ENCODE results near the gene PNPLA1.
A peak's percentile ranks its signal among the peaks of the same experiment; 100 is the strongest.

Gene PNPLA1

GRCh38 chr6:36297511-36297910 lies 27.7 kb downstream of the PNPLA1 start:
- no peaks in the 10 kb centered on the region for H3K9me3 ChIP-seq (ENCODE audit: control insufficient read depth in 2 of 2, low read length in 2 of 2)
- H3K4me1 ChIP-seq (ENCODE audit: control insufficient read depth in 2 of 2, insufficient read depth in 2 of 2, low read length in 2 of 2), result no peaks in the 10 kb centered on the region
- H3K27me3 ChIP-seq (ENCODE audit: control insufficient read depth in 2 of 2, insufficient read depth in 2 of 2, low read length in 2 of 2), result no peaks in the 10 kb centered on the region

GRCh38 chr6:36298027-36298426 lies 28.2 kb downstream of the PNPLA1 start:
- no peak overlapping the region for H3K9ac ChIP-seq (ENCODE audit: low read depth in 1 of 2, low read length in 2 of 2)
- no peaks in the 10 kb centered on the region for H3K4me1 ChIP-seq (ENCODE audit: control insufficient read depth in 2 of 2, insufficient read depth in 2 of 2, low read length in 2 of 2)
- no peak overlapping the region for H3K4me3 ChIP-seq (ENCODE audit: low read length in 2 of 2)
- no peaks in the 10 kb centered on the region for H3K27me3 ChIP-seq (ENCODE audit: control insufficient read depth in 2 of 2, insufficient read depth in 2 of 2, low read length in 2 of 2)
- no peaks in the 10 kb centered on the region for H3K36me3 ChIP-seq (ENCODE audit: control insufficient read depth in 2 of 2, insufficient read depth in 2 of 2, low read length in 2 of 2)
- no peaks in the 10 kb centered on the region for H3K9me3 ChIP-seq (ENCODE audit: control insufficient read depth in 2 of 2, low read length in 2 of 2)
- no peak overlapping the region for H3K27ac ChIP-seq (ENCODE audit: low read depth in 2 of 2, low read length in 2 of 2)

More at GRCh38 chr6:36297511-36297910, 27.7 kb downstream of the PNPLA1 start:
- Histone ChIP-seq H3K9ac (ENCODE audit: low read depth in 1 of 2, low read length in 2 of 2) (no peak overlapping the region), H3K27ac (ENCODE audit: low read depth in 2 of 2, low read length in 2 of 2) (no peak overlapping the region), H3K36me3 (ENCODE audit: control insufficient read depth in 2 of 2, insufficient read depth in 2 of 2, low read length in 2 of 2) (no peaks in the 10 kb centered on the region), H3K4me3 (ENCODE audit: low read length in 2 of 2) (no peak overlapping the region)

- Histone ChIP-seq H3K9me3 (ENCODE audit: control insufficient read depth in 2 of 2, low read length in 2 of 2) (no peaks in the 10 kb centered on the region), H3K27me3 (ENCODE audit: control insufficient read depth in 2 of 2, insufficient read depth in 2 of 2, low read length in 2 of 2) (no peaks in the 10 kb centered on the region), H3K27ac (ENCODE audit: low read depth in 2 of 2, low read length in 2 of 2) (no peak overlapping the region), H3K36me3 (ENCODE audit: control insufficient read depth in 2 of 2, insufficient read depth in 2 of 2, low read length in 2 of 2) (no peaks in the 10 kb centered on the region), H3K4me3 (ENCODE audit: low read length in 2 of 2) (no peak overlapping the region), H3K9ac (ENCODE audit: low read depth in 1 of 2, low read length in 2 of 2) (no peak overlapping the region), H3K4me1 (ENCODE audit: control insufficient read depth in 2 of 2, insufficient read depth in 2 of 2, low read length in 2 of 2) (no peaks in the 10 kb centered on the region)
Observed at GRCh38 chr6:36301085-36301658, 31.3 kb downstream of the PNPLA1 start.

- Histone ChIP-seq H3K27ac (ENCODE audit: low read depth in 2 of 2, low read length in 2 of 2) (no peak overlapping the region), H3K27me3 (ENCODE audit: control insufficient read depth in 2 of 2, insufficient read depth in 2 of 2, low read length in 2 of 2) (no peaks in the 10 kb centered on the region)
Observed at GRCh38 chr6:36301781-36302180, 31.9 kb downstream of the PNPLA1 start.

GRCh38 chr6:36302227-36302976 lies 32.5 kb downstream of the PNPLA1 start:
- H3K27ac ChIP-seq (ENCODE audit: low read depth in 2 of 2, low read length in 2 of 2), result no peak overlapping the region
- no peaks in the 10 kb centered on the region for H3K36me3 ChIP-seq (ENCODE audit: control insufficient read depth in 2 of 2, insufficient read depth in 2 of 2, low read length in 2 of 2)
- no peaks in the 10 kb centered on the region for H3K4me1 ChIP-seq (ENCODE audit: control insufficient read depth in 2 of 2, insufficient read depth in 2 of 2, low read length in 2 of 2)
- no peak overlapping the region for H3K4me3 ChIP-seq (ENCODE audit: low read length in 2 of 2)
- no peaks in the 10 kb centered on the region for H3K27me3 ChIP-seq (ENCODE audit: control insufficient read depth in 2 of 2, insufficient read depth in 2 of 2, low read length in 2 of 2)
- H3K9ac ChIP-seq (ENCODE audit: low read depth in 1 of 2, low read length in 2 of 2), result no peak overlapping the region
- no peaks in the 10 kb centered on the region for H3K9me3 ChIP-seq (ENCODE audit: control insufficient read depth in 2 of 2, low read length in 2 of 2)

More at GRCh38 chr6:36301781-36302180, 31.9 kb downstream of the PNPLA1 start:
- Histone ChIP-seq H3K4me1 (ENCODE audit: control insufficient read depth in 2 of 2, insufficient read depth in 2 of 2, low read length in 2 of 2) (no peaks in the 10 kb centered on the region), H3K36me3 (ENCODE audit: control insufficient read depth in 2 of 2, insufficient read depth in 2 of 2, low read length in 2 of 2) (no peaks in the 10 kb centered on the region), H3K9me3 (ENCODE audit: control insufficient read depth in 2 of 2, low read length in 2 of 2) (no peaks in the 10 kb centered on the region), H3K9ac (ENCODE audit: low read depth in 1 of 2, low read length in 2 of 2) (no peak overlapping the region), H3K4me3 (ENCODE audit: low read length in 2 of 2) (no peak overlapping the region)

- no peak overlapping the region for H3K9ac ChIP-seq (ENCODE audit: low read depth in 1 of 2, low read length in 2 of 2)
- H3K27ac ChIP-seq (ENCODE audit: low read depth in 2 of 2, low read length in 2 of 2), result no peak overlapping the region
- H3K9me3 ChIP-seq (ENCODE audit: control insufficient read depth in 2 of 2, low read length in 2 of 2), result no peaks in the 10 kb centered on the region
- H3K36me3 ChIP-seq (ENCODE audit: control insufficient read depth in 2 of 2, insufficient read depth in 2 of 2, low read length in 2 of 2), result no peaks in the 10 kb centered on the region
- H3K4me3 ChIP-seq (ENCODE audit: low read length in 2 of 2), result no peak overlapping the region
- peaks cover 0 to 5% of the 10 kb centered on the region in 2 donors for H3K4me1 ChIP-seq (ENCODE audit: control insufficient read depth in 2 of 2, insufficient read depth in 2 of 2, low read length in 2 of 2)
- no peaks in the 10 kb centered on the region for H3K27me3 ChIP-seq (ENCODE audit: control insufficient read depth in 2 of 2, insufficient read depth in 2 of 2, low read length in 2 of 2)
Observed at GRCh38 chr6:36305885-36306284, 36.0 kb downstream of the PNPLA1 start.

- H3K27me3 ChIP-seq (ENCODE audit: control insufficient read depth in 2 of 2, insufficient read depth in 2 of 2, low read length in 2 of 2), result no peaks in the 10 kb centered on the region
- peaks cover 0 to 5% of the 10 kb centered on the region in 2 donors for H3K4me1 ChIP-seq (ENCODE audit: control insufficient read depth in 2 of 2, insufficient read depth in 2 of 2, low read length in 2 of 2)
- H3K9ac ChIP-seq (ENCODE audit: low read depth in 1 of 2, low read length in 2 of 2), result no peak overlapping the region
- H3K36me3 ChIP-seq (ENCODE audit: control insufficient read depth in 2 of 2, insufficient read depth in 2 of 2, low read length in 2 of 2), result no peaks in the 10 kb centered on the region
- H3K9me3 ChIP-seq (ENCODE audit: control insufficient read depth in 2 of 2, low read length in 2 of 2), result no peaks in the 10 kb centered on the region
- H3K27ac ChIP-seq (ENCODE audit: low read depth in 2 of 2, low read length in 2 of 2), result no peak overlapping the region
- no peak overlapping the region for H3K4me3 ChIP-seq (ENCODE audit: low read length in 2 of 2)
Observed at GRCh38 chr6:36306375-36306774, 36.5 kb downstream of the PNPLA1 start.

GRCh38 chr6:36308514-36308913 lies 38.7 kb downstream of the PNPLA1 start:
- Histone ChIP-seq H3K4me3 (ENCODE audit: low read length in 2 of 2) (no peak overlapping the region), H3K36me3 (ENCODE audit: control insufficient read depth in 2 of 2, insufficient read depth in 2 of 2, low read length in 2 of 2) (no peaks in the 10 kb centered on the region), H3K9ac (ENCODE audit: low read depth in 1 of 2, low read length in 2 of 2) (no peak overlapping the region), H3K27me3 (ENCODE audit: control insufficient read depth in 2 of 2, insufficient read depth in 2 of 2, low read length in 2 of 2) (no peaks in the 10 kb centered on the region), H3K9me3 (ENCODE audit: control insufficient read depth in 2 of 2, low read length in 2 of 2) (no peaks in the 10 kb centered on the region), H3K4me1 (ENCODE audit: control insufficient read depth in 2 of 2, insufficient read depth in 2 of 2, low read length in 2 of 2) (peaks cover 6 to 7% of the 10 kb centered on the region in 2 donors), H3K27ac (ENCODE audit: low read depth in 2 of 2, low read length in 2 of 2) (no peak overlapping the region)

- no peaks in the 10 kb centered on the region for H3K27me3 ChIP-seq (ENCODE audit: control insufficient read depth in 2 of 2, insufficient read depth in 2 of 2, low read length in 2 of 2)
- no peaks in the 10 kb centered on the region for H3K36me3 ChIP-seq (ENCODE audit: control insufficient read depth in 2 of 2, insufficient read depth in 2 of 2, low read length in 2 of 2)
- peak overlapping the region in 1 of 2 donors; percentile 6 for H3K27ac ChIP-seq (ENCODE audit: low read depth in 2 of 2, low read length in 2 of 2)
- peaks cover 6 to 7% of the 10 kb centered on the region in 2 donors for H3K4me1 ChIP-seq (ENCODE audit: control insufficient read depth in 2 of 2, insufficient read depth in 2 of 2, low read length in 2 of 2)
- no peak overlapping the region for H3K4me3 ChIP-seq (ENCODE audit: low read length in 2 of 2)
- no peak overlapping the region for H3K9ac ChIP-seq (ENCODE audit: low read depth in 1 of 2, low read length in 2 of 2)
- H3K9me3 ChIP-seq (ENCODE audit: control insufficient read depth in 2 of 2, low read length in 2 of 2), result no peaks in the 10 kb centered on the region
Observed at GRCh38 chr6:36309203-36309602, 39.3 kb downstream of the PNPLA1 start.

GRCh38 chr6:36309900-36310299 lies 40.0 kb downstream of the PNPLA1 start:
- Histone ChIP-seq H3K27ac (ENCODE audit: low read depth in 2 of 2, low read length in 2 of 2) (no peak overlapping the region), H3K36me3 (ENCODE audit: control insufficient read depth in 2 of 2, insufficient read depth in 2 of 2, low read length in 2 of 2) (no peaks in the 10 kb centered on the region), H3K27me3 (ENCODE audit: control insufficient read depth in 2 of 2, insufficient read depth in 2 of 2, low read length in 2 of 2) (no peaks in the 10 kb centered on the region), H3K4me3 (ENCODE audit: low read length in 2 of 2) (no peak overlapping the region), H3K4me1 (ENCODE audit: control insufficient read depth in 2 of 2, insufficient read depth in 2 of 2, low read length in 2 of 2) (peaks cover 6 to 7% of the 10 kb centered on the region in 2 donors), H3K9me3 (ENCODE audit: control insufficient read depth in 2 of 2, low read length in 2 of 2) (no peaks in the 10 kb centered on the region), H3K9ac (ENCODE audit: low read depth in 1 of 2, low read length in 2 of 2) (no peak overlapping the region)

Measured in mucosa of rectum (tissue), 2 donors.